Colonic mucosa (tissue), 4 donors: ENCODE data around the gene APLF. TPM values are rescaled to one million over a fixed set of nuclear protein-coding genes. Genes with fewer than 3 reads are reported as not detected.
A peak's percentile ranks its signal among the peaks of the same experiment; 100 is the strongest.

ENCODE experiments used
- DNase-seq: peaks from one replicate; pipeline ENCODE4 v3.0.0-alpha.2; 2020
- H3K27ac ChIP-seq: fragments of 200-600 bp; one replicate; pipeline ENCODE4 v1.8.0; 2021
- H3K27me3 ChIP-seq: fragments of 200-600 bp; one replicate; pipeline ENCODE4 v1.8.0; 2021
- H3K36me3 ChIP-seq: fragments of 200-600 bp; one replicate; pipeline ENCODE4 v1.8.0; 2021
- H3K4me1 ChIP-seq: fragments of 200-600 bp; one replicate; pipeline ENCODE4 v1.8.0; 2021; ENCODE audit warnings: mild to moderate bottlenecking
- H3K4me3 ChIP-seq: fragments of 200-600 bp; one replicate; pipeline ENCODE4 v1.8.0; 2021
- H3K9ac ChIP-seq, 2 donors: one replicate each; pipeline ENCODE4 v1.7.0; 2013; ENCODE audit warnings: control low read depth in 2 of 2, low read depth in 2 of 2, low read length in 2 of 2
- H3K9me3 ChIP-seq: fragments of 200-600 bp; one replicate; pipeline ENCODE4 v1.8.0; 2021
- intact Hi-C: fragments of 100-400 bp; cut with DNase I; formaldehyde crosslinking; loops from one replicate; pipeline ENCODE4 v1.14.1; 2022
- total RNA-seq, 2 donors: library from RNA; stranded (reverse); fragmentation: NEBNext Ultra II Directional in 1 of 2; extraction: Animal tissue kit (Norgen Biotek cat#: 25700) in 1 of 2; gene quantifications; one replicate each; pipeline ENCODE4 v1.2.1, GENCODE V29; 2021
- TF ChIP-seq, protein P1 (sequence below): fragments of 200-600 bp; IDR thresholded peaks from one replicate; pipeline ENCODE4 v1.8.0; 2022; ENCODE audit warnings: antibody characterized with exemption, mild to moderate bottlenecking
- donor health status: healthy.
- donor health status: DM: no; HTN: no; CAD: no.
- donor health status: DM: no; HTN: no; CAD: no.

Gene APLF
- total RNA-seq, 2 donors from 2014 or later, result 0.96 to 2.6 TPM

DNA sequence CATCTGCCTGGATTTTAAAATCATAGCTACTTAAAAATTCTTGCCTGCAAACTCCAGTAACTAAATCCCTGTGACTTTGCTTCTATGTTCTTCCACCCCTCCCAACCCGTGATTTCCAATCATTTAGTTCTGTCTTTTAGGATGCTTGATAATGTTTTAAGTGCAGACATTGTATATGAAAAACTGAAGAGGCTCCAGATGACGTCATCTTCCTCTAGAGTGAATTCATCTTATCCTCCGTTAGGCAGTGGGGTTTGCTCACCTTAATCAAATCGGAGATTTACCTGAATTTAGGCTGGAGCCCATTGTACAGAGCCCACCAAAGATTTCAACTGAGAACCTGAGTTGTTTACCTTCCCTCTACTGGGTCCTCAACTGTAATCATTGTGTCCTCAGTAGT, 11.2 kb upstream of the APLF start:
- no peaks in the 10 kb centered on the region for H3K4me1 ChIP-seq
- no peaks in the 10 kb centered on the region for H3K36me3 ChIP-seq
- H3K9me3 ChIP-seq, result no peaks in the 10 kb centered on the region
- H3K9ac ChIP-seq, result no peak overlapping the region
- no peaks in the 10 kb centered on the region for H3K27me3 ChIP-seq
- no peak overlapping the region for H3K27ac ChIP-seq
- TF ChIP-seq, protein P1, sequence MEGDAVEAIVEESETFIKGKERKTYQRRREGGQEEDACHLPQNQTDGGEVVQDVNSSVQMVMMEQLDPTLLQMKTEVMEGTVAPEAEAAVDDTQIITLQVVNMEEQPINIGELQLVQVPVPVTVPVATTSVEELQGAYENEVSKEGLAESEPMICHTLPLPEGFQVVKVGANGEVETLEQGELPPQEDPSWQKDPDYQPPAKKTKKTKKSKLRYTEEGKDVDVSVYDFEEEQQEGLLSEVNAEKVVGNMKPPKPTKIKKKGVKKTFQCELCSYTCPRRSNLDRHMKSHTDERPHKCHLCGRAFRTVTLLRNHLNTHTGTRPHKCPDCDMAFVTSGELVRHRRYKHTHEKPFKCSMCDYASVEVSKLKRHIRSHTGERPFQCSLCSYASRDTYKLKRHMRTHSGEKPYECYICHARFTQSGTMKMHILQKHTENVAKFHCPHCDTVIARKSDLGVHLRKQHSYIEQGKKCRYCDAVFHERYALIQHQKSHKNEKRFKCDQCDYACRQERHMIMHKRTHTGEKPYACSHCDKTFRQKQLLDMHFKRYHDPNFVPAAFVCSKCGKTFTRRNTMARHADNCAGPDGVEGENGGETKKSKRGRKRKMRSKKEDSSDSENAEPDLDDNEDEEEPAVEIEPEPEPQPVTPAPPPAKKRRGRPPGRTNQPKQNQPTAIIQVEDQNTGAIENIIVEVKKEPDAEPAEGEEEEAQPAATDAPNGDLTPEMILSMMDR, result no peak
- DNase-seq, result no peak
- intact Hi-C loops, result no loop called here
- H3K4me3 ChIP-seq, result no peak overlapping the region

DNA sequence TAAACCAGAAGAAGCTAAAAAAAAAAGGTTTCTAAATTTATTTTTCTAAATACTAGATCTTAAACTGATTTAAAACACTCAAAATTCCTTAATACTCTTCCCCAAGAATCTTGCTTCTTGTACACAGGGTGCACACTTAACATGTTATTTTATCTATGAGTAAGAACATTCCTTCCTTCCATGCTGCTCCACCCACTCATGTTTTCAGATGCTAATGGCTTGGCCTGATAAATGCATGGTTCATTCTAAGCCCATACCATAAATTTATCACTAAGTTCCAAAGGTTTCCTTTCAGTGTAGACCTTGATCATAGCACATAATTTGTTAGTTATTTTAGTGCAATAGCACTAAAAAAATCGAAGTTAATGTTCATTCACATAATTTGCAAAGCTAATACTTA, 8.4 kb upstream of the APLF start:
- H3K4me1 ChIP-seq, result no peaks in the 10 kb centered on the region
- H3K9me3 ChIP-seq, result no peaks in the 10 kb centered on the region
- H3K27me3 ChIP-seq, result no peaks in the 10 kb centered on the region
- no peak overlapping the region for H3K9ac ChIP-seq
- no peak overlapping the region for H3K27ac ChIP-seq
- no peak overlapping the region for H3K4me3 ChIP-seq
- H3K36me3 ChIP-seq, result no peaks in the 10 kb centered on the region
- DNase-seq, result no peak
- intact Hi-C loops, result no loop called here
- TF ChIP-seq, protein P1, result no peak

DNA sequence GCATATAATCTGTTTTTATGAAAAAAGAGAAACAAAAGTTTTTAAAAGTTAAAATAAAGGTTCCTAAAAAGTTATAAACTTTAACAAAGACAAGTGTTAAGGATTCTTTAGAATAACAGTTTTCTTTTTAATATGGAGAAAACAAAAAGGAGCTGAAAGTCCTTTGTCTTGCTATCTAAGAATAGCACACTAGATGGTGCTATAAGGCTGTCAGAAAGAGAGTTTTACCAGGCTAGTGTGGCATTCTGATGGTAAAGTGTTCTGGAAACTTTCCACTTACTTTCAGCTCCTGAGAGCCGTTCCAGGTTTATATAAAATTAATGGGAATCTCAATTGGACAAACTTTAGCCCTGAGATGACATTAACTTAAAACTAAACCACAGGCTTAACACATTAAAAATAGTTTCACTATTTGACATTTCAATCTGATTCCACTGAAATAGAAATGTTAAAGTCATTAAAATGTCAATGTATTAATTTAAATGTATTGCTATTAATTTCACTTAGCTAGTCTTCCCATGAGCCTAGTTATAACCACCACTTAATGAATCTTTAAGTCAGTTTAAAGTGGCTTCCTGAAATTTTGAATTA, 4.0 kb upstream of the APLF start:
- H3K9me3 ChIP-seq, result no peaks in the 10 kb centered on the region
- no peaks in the 10 kb centered on the region for H3K36me3 ChIP-seq
- TF ChIP-seq, protein P1, result peak; percentile 69
- H3K27ac ChIP-seq, result no peak overlapping the region
- intact Hi-C loops, result loop anchor here (5.0 to 10.0 kb wide), 2 partner anchors 254 to 451 kb away; no protein-coding TSS in a partner anchor
- no peak overlapping the region for H3K4me3 ChIP-seq
- H3K4me1 ChIP-seq, result peaks cover 5% of the 10 kb centered on the region
- no peak for DNase-seq
- H3K27me3 ChIP-seq, result no peaks in the 10 kb centered on the region
- no peak overlapping the region for H3K9ac ChIP-seq

DNA sequence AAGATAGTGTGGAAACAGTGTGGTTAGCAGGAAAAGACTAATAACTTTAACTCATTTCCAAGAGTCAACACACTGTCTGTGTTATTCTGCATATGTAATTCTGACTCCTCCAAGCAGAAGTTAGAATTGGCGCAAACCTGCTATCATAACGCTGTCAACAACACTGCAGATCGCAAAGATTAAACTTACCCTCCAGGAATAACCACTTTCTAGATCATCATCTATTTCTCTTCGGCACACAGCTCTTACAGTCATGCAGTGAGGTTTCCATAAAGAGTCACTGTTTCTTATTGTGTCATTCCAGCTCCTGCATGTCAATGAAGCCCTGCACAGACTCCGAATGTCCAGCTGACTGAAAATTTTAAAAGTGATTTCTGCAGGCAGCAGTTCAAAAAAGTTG, 2.7 kb upstream of the APLF start:
- Histone ChIP-seq H3K9me3 (no peaks in the 10 kb centered on the region), H3K27ac (no peak overlapping the region), H3K9ac (no peak overlapping the region), H3K27me3 (no peaks in the 10 kb centered on the region), H3K4me1 (peaks cover 5% of the 10 kb centered on the region), H3K4me3 (no peak overlapping the region), H3K36me3 (no peaks in the 10 kb centered on the region)
- intact Hi-C loops, result loop anchor here (5.0 to 10.0 kb wide), 2 partner anchors 253 to 450 kb away; no protein-coding TSS in a partner anchor
- no peak for DNase-seq
- TF ChIP-seq, protein P1, result no peak

DNA sequence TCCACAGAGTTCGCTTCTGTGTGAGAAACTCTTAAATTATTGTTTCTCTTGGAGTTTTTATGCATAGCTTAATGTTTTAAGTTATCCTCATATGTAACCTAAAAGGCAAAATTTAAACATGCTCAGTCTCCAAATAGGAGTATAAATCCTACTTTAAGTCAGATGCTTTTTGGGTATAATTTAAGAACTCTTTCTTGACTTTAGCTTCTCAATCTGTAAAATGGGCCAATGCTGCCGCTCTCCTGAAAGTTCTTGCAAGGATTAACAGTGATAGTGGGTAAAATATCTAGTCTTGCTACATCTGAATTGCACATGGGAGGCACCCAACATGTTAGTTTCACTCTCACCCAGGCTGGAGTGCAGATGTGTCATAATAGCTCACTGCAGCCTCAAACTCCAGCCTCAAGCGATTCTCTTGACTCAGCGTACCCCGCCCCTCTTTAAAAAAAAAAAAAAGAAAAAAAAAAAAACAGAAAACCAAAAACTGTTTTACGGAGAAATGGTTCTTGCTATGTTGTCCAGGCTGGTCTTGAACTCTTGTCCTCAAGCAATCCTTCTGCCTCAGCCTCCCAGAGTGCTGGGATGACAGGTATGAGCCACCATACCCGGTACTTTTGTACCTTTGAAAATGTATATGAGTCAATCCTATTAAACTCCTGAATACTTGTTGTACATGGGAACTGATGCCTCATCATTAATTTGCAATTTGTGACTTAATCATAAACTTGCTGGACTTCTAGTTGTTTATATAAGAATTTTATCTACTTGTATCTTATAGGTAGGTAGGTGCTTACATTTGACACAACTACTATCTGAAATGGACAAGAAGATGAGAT, 2.1 kb upstream of the APLF start:
- H3K4me3 ChIP-seq, result no peak overlapping the region
- H3K9ac ChIP-seq, result no peak overlapping the region
- H3K4me1 ChIP-seq, result peaks cover 5% of the 10 kb centered on the region
- H3K27me3 ChIP-seq, result no peaks in the 10 kb centered on the region
- no peaks in the 10 kb centered on the region for H3K9me3 ChIP-seq
- TF ChIP-seq, protein P1, result no peak
- DNase-seq, result no peak
- intact Hi-C loops, result loop anchor here (10.0 kb wide), 1 partner anchor 450 kb away; no protein-coding TSS in a partner anchor
- no peak overlapping the region for H3K27ac ChIP-seq
- no peaks in the 10 kb centered on the region for H3K36me3 ChIP-seq
